Progenitor cell of endocrine pancreas (in vitro differentiated cells): ENCODE results near the gene ZNF280B. TPM values are rescaled to one million over a fixed set of nuclear protein-coding genes. Genes with fewer than 3 reads are reported as not detected.

Experiments used
- DNase-seq: peaks from one replicate; pipeline ENCODE4 v3.0.0; 2021; ENCODE audit warnings: low spot score; ENCODE audit not compliant: unreplicated experiment
- H3K27ac Mint-ChIP-seq: 2 replicates; pipeline ENCODE4 v1.8.0; 2021; ENCODE audit warnings: mild to moderate bottlenecking, moderate library complexity, mixed read lengths
- H3K27me3 Mint-ChIP-seq: 2 replicates; pipeline ENCODE4 v1.8.0; 2021; ENCODE audit warnings: mixed read lengths
- H3K36me3 Mint-ChIP-seq: 2 replicates; pipeline ENCODE4 v1.8.0; 2022; ENCODE audit warnings: mixed read lengths; ENCODE audit not compliant: insufficient read depth
- H3K4me1 Mint-ChIP-seq: 2 replicates; pipeline ENCODE4 v1.8.0; 2021; ENCODE audit warnings: low read depth, mixed read lengths
- H3K4me3 Mint-ChIP-seq: 2 replicates; pipeline ENCODE4 v1.8.0; 2021; ENCODE audit warnings: low read depth, mild to moderate bottlenecking, moderate library complexity, mixed read lengths
- H3K9me3 Mint-ChIP-seq: 2 replicates; pipeline ENCODE4 v1.8.0; 2021; ENCODE audit warnings: low read depth, mixed read lengths
- CTCF ChIP-seq: fragments of 200-600 bp; sonication (generic); IDR thresholded peaks from one replicate; pipeline ENCODE4 v1.5.0; 2021; ENCODE audit warnings: antibody characterized with exemption, mild to moderate bottlenecking; ENCODE audit not compliant: unreplicated experiment
- total RNA-seq: library from RNA; stranded (reverse); gene quantifications from 2 replicates; pipeline ENCODE4 v1.2.1, GENCODE V29; 2021

The ZNF280B gene
- total RNA-seq, 1 donor from 2014 or later: 7.0 TPM

DNA sequence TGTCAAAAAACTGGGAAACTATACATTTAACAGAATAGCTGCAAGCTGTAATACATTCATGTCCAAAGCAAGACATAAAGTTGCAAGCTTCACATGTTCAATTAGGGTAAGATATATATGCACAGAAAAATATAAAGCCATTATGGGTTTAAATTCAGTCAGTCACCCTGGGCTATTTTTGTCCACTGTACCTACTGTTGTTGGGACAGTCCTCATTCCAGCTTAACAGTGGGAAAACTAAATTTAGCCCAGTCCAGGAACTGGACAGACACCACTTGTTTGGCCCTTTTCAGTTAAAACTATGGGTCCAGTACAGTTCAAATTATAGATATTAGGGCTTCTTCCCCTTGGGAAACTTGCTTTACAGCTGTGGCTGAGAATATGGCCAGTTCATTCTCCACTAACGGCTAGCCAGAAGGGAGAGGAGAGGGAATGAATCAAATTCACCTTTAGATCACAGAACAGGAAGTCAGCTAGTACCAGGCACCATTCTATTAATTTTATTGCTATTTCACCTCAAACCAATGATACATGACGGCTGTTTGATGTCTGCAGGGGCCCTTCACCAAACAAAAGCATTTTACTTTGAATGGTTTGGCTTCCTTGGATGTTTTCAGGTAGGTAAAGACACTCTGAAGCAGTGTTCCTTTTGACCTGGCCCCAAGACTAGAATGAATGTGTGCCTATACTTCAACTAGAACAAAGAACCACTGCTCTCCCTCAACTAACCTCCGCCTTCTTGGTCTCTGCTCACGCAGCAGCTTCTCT is 22.2 kb downstream of the ZNF280B start:
- H3K27ac Mint-ChIP-seq: no peak overlapping the region
- DNase-seq: no peak
- peaks cover 30% of the 10 kb centered on the region for H3K36me3 Mint-ChIP-seq
- H3K9me3 Mint-ChIP-seq: no peaks in the 10 kb centered on the region
- H3K27me3 Mint-ChIP-seq: no peaks in the 10 kb centered on the region
- peaks cover 5% of the 10 kb centered on the region for H3K4me1 Mint-ChIP-seq
- H3K4me3 Mint-ChIP-seq: no peak overlapping the region
- no peak for TF ChIP-seq CTCF

DNA sequence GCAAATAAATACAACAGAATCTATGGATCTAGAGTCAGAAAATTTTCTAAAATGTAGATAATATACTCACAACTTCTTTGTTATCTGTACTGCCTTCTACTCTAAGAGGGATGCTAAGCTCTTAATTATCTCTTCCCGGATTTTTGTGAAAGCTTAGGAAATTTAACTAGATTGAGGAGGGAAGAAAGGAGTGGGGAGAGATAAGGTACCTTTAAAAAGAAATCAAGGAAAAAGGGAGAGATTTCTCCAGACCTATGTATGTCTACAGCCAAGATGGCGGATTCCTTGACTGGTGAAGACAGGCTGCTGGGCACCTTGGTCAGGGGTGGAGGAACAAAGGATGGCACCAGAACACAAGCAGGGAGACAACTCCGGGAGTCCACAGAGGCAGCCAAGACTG is 23.0 kb downstream of the ZNF280B start:
- DNase-seq: no peak
- no peaks in the 10 kb centered on the region for H3K27me3 Mint-ChIP-seq

DNA sequence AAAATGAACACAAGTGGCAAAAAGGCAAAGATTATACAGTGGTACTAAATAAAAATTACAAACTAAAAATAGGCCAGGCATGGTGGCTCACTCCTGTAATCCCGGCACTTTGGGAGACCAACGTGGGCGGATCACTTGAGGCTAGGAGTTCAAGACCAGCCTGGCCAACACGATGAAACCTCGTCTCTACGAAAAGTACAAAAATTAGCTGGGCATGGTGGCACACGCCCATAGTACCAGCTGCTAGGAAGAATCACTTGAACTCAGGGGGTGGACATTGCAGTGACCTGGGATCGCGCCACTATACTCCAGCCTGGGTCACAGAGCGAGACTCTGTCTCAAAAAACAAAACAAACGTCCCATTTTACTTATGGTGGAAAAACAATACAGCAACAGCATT is 24.5 kb downstream of the ZNF280B start:
- peaks cover 21% of the 10 kb centered on the region for H3K36me3 Mint-ChIP-seq
- peaks cover 2% of the 10 kb centered on the region for H3K27me3 Mint-ChIP-seq
- peak overlapping the region; percentile 57 for H3K27ac Mint-ChIP-seq
- no peak overlapping the region for H3K4me3 Mint-ChIP-seq
- no peaks in the 10 kb centered on the region for H3K9me3 Mint-ChIP-seq
- H3K4me1 Mint-ChIP-seq: peaks cover 10% of the 10 kb centered on the region
- no peak for TF ChIP-seq CTCF
- no peak for DNase-seq

More for the DNA sequence above, 23.0 kb downstream of the ZNF280B start:
- Mint-ChIP-seq H3K4me3 (no peak overlapping the region), H3K27ac (no peak overlapping the region), H3K9me3 (no peaks in the 10 kb centered on the region), H3K36me3 (peaks cover 27% of the 10 kb centered on the region), H3K4me1 (peaks cover 8% of the 10 kb centered on the region)
- no peak for TF ChIP-seq CTCF

DNA sequence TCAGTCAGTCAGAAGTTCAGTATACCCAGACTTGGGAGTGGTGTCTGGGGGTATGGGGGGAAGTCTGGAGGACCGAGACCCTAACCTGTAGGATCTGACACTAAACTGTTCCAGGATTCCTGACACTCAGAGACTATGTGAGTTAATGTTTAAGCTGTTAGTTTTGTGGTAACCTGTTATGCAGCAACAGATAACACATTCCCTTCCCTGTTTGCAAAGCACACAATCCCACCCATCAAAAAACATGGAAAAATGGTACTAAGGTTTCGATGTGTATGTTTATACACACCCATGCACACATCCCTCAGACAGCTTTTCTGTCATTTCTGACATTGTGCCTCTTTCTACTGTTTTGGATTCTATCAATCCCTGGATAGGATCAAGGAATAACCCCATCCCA is 27.6 kb downstream of the ZNF280B start:
- Mint-ChIP-seq H3K9me3 (no peaks in the 10 kb centered on the region), H3K36me3 (peaks cover 7% of the 10 kb centered on the region), H3K27me3 (peaks cover 3% of the 10 kb centered on the region), H3K4me3 (no peak overlapping the region), H3K4me1 (peaks cover 13% of the 10 kb centered on the region), H3K27ac (no peak overlapping the region)
- TF ChIP-seq CTCF: no peak
- DNase-seq: no peak

DNA sequence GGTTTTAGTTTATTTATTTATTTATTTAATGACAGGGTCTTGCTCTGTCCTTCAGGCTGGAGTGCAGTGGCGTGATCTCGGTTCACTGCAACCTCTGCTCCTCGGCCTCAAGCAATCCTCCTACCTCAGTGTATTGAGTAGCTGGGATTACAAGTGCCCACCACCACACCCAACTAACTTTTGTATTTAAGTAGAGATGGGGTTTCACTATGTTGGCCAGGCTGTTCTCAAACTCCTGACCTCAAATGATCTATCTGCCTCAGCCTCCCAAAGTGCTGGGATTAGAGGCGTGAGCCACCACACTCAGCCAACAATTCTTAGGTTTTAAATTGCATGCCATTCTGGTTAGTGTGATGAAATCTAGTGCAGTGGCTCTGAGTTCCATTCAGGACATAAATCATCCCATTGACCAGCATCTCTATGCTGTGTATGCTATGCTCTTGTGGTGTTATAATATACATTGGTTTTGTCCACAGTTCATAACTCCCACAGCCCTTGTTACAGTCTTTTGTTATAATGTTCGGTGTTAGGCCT is 28.5 kb downstream of the ZNF280B start:
- no peak for TF ChIP-seq CTCF
- H3K4me3 Mint-ChIP-seq: no peak overlapping the region
- no peak overlapping the region for H3K27ac Mint-ChIP-seq
- H3K36me3 Mint-ChIP-seq: peaks cover 6% of the 10 kb centered on the region
- DNase-seq: no peak
- peaks cover 3% of the 10 kb centered on the region for H3K27me3 Mint-ChIP-seq
- H3K4me1 Mint-ChIP-seq: peaks cover 13% of the 10 kb centered on the region
- H3K9me3 Mint-ChIP-seq: no peaks in the 10 kb centered on the region
